K562 (cell line): ENCODE data around the gene DNA2. TPM values are rescaled to one million over a fixed set of nuclear protein-coding genes. Genes with fewer than 3 reads are reported as not detected.

ENCODE experiments used
- ATAC-seq: fragments of 200-7000 bp; cut with Tn5 transposase; 3 replicates; pipeline ENCODE4 v1.9.1; 2020; ENCODE audit warnings: moderate library complexity
- BruUV-seq: library from RNA; stranded (reverse); fragments of 400-500 nt; replicated peaks from 2 replicates; lab custom pipeline; 2021; lab: Mats Ljungman, UMichigan
- CTCF ChIA-PET: fragments of 300-600 bp; formaldehyde crosslinking; extraction: SDS; loops from one replicate; lab custom pipeline; 2021; ENCODE audit warnings: low intra/inter-chr PET ratio; lab: Yijun Ruan, JAX
- POLR2A ChIA-PET: fragments of 300-600, 350-650 bp; sonication (Branson Sonifier 250); formaldehyde crosslinking; extraction: SDS; loops from one replicate; lab custom pipeline; 2021; ENCODE audit warnings: antibody characterized with exemption, inconsistent platforms; lab: Yijun Ruan, JAX
- DNase-seq, 4 experiments: peaks; one replicate each; pipeline versions ENCODE4 v3.0.0 to v3.0.0-alpha.2; 2011 to 2018; ENCODE audit warnings: low spot score in 3 of 4, mixed read lengths in 3 of 4; ENCODE audit errors: extremely low read depth in 1 of 4
- FAIRE-seq: peaks from 2 replicates; lab custom pipeline; 2011; peaks lifted over from hg19 to GRCh38; lab: Jason Lieb, UNC
- H2AFZ ChIP-seq: 2 replicates; pipeline ENCODE4 v1.6.0; 2011; ENCODE audit warnings: low read depth, low read length, control low read depth, inconsistent platforms
- H3K27ac ChIP-seq: fragments of 200-600 bp; 3 replicates; pipeline ENCODE4 v1.8.0; 2011; ENCODE audit warnings: low read depth, mild to moderate bottlenecking, control low read depth, inconsistent platforms, low read length, moderate library complexity, mixed read lengths; ENCODE audit errors: extremely low read depth
- H3K27me3 ChIP-seq, 2 experiments: fragments of 300-600 bp in 1 of 2; 2 replicates in 1 of 2; 3 replicates in 1 of 2; pipeline versions ENCODE4 v1.6.0 to v1.8.0; 2011; ENCODE audit warnings: inconsistent platforms in 2 of 2, low read length in 2 of 2, mild to moderate bottlenecking in 1 of 2, mixed read lengths in 1 of 2, moderate library complexity in 1 of 2; ENCODE audit not compliant: control insufficient read depth in 2 of 2, insufficient read depth in 2 of 2
- H3K36me3 ChIP-seq: fragments of 300-600 bp; 3 replicates; pipeline ENCODE4 v1.8.0; 2011; ENCODE audit warnings: mild to moderate bottlenecking, low read length, inconsistent platforms; ENCODE audit not compliant: control insufficient read depth, insufficient read depth
- H3K4me1 ChIP-seq, 2 experiments: fragments of 200-600 bp in 1 of 2; replicated peaks in 1 of 2; 2 replicates in 1 of 2; 3 replicates in 1 of 2; pipeline versions ENCODE4 v1.5.1 to v1.8.0; 2011; ENCODE audit warnings: inconsistent platforms in 2 of 2, low read length in 2 of 2, mild to moderate bottlenecking in 1 of 2, mixed read lengths in 1 of 2, moderate library complexity in 1 of 2; ENCODE audit not compliant: control insufficient read depth in 2 of 2, insufficient read depth in 2 of 2
- H3K4me2 ChIP-seq: 2 replicates; pipeline ENCODE4 v1.6.1; 2011; ENCODE audit warnings: low read length, control low read depth, inconsistent platforms, mixed read lengths; ENCODE audit not compliant: insufficient read depth
- H3K4me3 ChIP-seq: fragments of 200-600 bp; sonication (generic), shearing (Covaris generic); 2 replicates; pipeline ENCODE4 v1.5.1; 2016; ENCODE audit warnings: control low read depth, inconsistent platforms
- H3K79me2 ChIP-seq: fragments of 200-600 bp; 3 replicates; pipeline ENCODE4 v1.8.0; 2011; ENCODE audit warnings: low read length, inconsistent platforms; ENCODE audit not compliant: control insufficient read depth, insufficient read depth
- H3K9ac ChIP-seq, 2 experiments: 2 replicates each; pipeline versions ENCODE4 v1.6.0 to v1.6.1; 2011; ENCODE audit warnings: low read depth in 2 of 2, low read length in 2 of 2, control low read depth in 1 of 2, inconsistent platforms in 1 of 2, mild to moderate bottlenecking in 1 of 2, mixed read lengths in 1 of 2; ENCODE audit not compliant: insufficient read depth in 1 of 2
- H3K9me1 ChIP-seq: one replicate; pipeline ENCODE4 v1.6.0; 2011; ENCODE audit warnings: inconsistent platforms, mild to moderate bottlenecking, low read length, moderate library complexity; ENCODE audit not compliant: control insufficient read depth, insufficient read depth
- H3K9me3 ChIP-seq: replicated peaks from 2 replicates; pipeline ENCODE4 v1.5.1; 2011; ENCODE audit warnings: low read depth, low read length, inconsistent platforms; ENCODE audit not compliant: control insufficient read depth, insufficient read depth
- H4K20me1 ChIP-seq: replicated peaks from 2 replicates; pipeline ENCODE4 v1.6.1; 2011; ENCODE audit warnings: low read length, inconsistent platforms, mixed read lengths; ENCODE audit not compliant: control insufficient read depth, insufficient read depth
- ATF3 ChIP-seq, 2 experiments: fragments of 450-650 bp in 1 of 2; sonication (generic) in 1 of 2; formaldehyde crosslinking in 1 of 2; IDR thresholded peaks in 1 of 2; conservative IDR thresholded peaks in 1 of 2; 2 replicates each; pipeline versions ENCODE4 v1.6.1 to v1.8.1; 2016 to 2023; ENCODE audit warnings: mild to moderate bottlenecking in 2 of 2, moderate library complexity in 2 of 2, inconsistent platforms in 1 of 2, missing genetic modification reagents in 1 of 2
- C11orf30 ChIP-seq: fragments of 450-650 bp; IDR thresholded peaks from 2 replicates; pipeline ENCODE4 v1.6.1; 2016; ENCODE audit warnings: low read depth, mild to moderate bottlenecking
- GTF2E2 ChIP-seq: fragments of 200-800 bp; sonication (Bioruptor generic); IDR thresholded peaks from 2 replicates; pipeline ENCODE4 v1.6.1; 2016; ENCODE audit warnings: missing genetic modification characterization, missing compliant biosample characterization
- MAFF ChIP-seq: IDR thresholded peaks from 2 replicates; pipeline ENCODE4 v1.6.1; 2012; ENCODE audit warnings: low read length, improper control_type of control experiment
- MAFG ChIP-seq: fragments of 450-650 bp; conservative IDR thresholded peaks from 2 replicates; pipeline ENCODE4 v1.6.1; 2016; ENCODE audit warnings: missing genetic modification characterization, missing compliant biosample characterization
- MAFK ChIP-seq: IDR thresholded peaks from 2 replicates; pipeline ENCODE4 v1.6.1; 2011; ENCODE audit warnings: low read length, improper control_type of control experiment
- MNT ChIP-seq, 2 experiments: fragments of 450-650 bp; conservative IDR thresholded peaks; 2 replicates each; pipeline ENCODE4 v1.6.1; 2017; ENCODE audit warnings: mild to moderate bottlenecking in 2 of 2, moderate library complexity in 2 of 2
- NFE2 ChIP-seq: IDR thresholded peaks from 2 replicates; pipeline ENCODE4 v1.6.1; 2014; ENCODE audit warnings: antibody characterized with exemption, low read depth
- TFAM ChIP-seq: fragments of 250-450 bp; sonication (Bioruptor Pico); conservative IDR thresholded peaks from 2 replicates; pipeline ENCODE4 v1.5.0; 2021; ENCODE audit warnings: mild to moderate bottlenecking, moderate library complexity
- THAP7 ChIP-seq: fragments of 250-450 bp; sonication (Bioruptor Pico); IDR thresholded peaks from 2 replicates; pipeline ENCODE4 v1.5.0; 2021
- USF2 ChIP-seq: sonication (generic); formaldehyde crosslinking; IDR thresholded peaks from 2 replicates; pipeline ENCODE4 v1.5.0; 2020; ENCODE audit warnings: missing genetic modification reagents
- ZC3H11A ChIP-seq: IDR thresholded peaks from 2 replicates; pipeline ENCODE4 v1.6.1; 2012; ENCODE audit warnings: low read depth, low read length, improper control_type of control experiment
- ZEB2 ChIP-seq: fragments of 450-650 bp; IDR thresholded peaks from 2 replicates; pipeline ENCODE4 v1.6.1; 2016
- ZNF23 ChIP-seq: fragments of 250-450 bp; sonication (Bioruptor Pico); IDR thresholded peaks from 2 replicates; pipeline ENCODE4 v1.4.0; 2020; ENCODE audit warnings: mild to moderate bottlenecking
- ZNF316 ChIP-seq: fragments of 450-650 bp; IDR thresholded peaks from 2 replicates; pipeline ENCODE4 v1.6.1; 2016
- ZNF384 ChIP-seq: IDR thresholded peaks from 2 replicates; pipeline ENCODE4 v1.6.1; 2012; ENCODE audit warnings: low read depth, low read length, improper control_type of control experiment
- WGBS: fragments of 100-300 bp; shearing (Covaris generic); methylation state at CpG from one replicate; pipeline ENCODE4 v1.1.6; 2016; ENCODE audit warnings: low coverage, mixed read lengths; ENCODE audit not compliant: insufficient coverage; ENCODE audit errors: missing lambda C conversion rate; 5-methylcytosine and 5-hydroxymethylcytosine counted together
- in situ Hi-C: fragments of 300-500 bp; cut with MboI; formaldehyde crosslinking; loops from 4 replicates; pipeline ENCODE4 v1.15.0; 2018; ENCODE audit warnings: inconsistent platforms, mixed read lengths
- intact Hi-C: fragments of 100-400 bp; cut with micrococcal nuclease; formaldehyde crosslinking; loops from 2 replicates; pipeline ENCODE4 v1.14.2; 2022
- polyA plus RNA-seq, 8 experiments: library from polyadenylated mRNA; depleted of rRNA in 4 of 8; stranded (reverse) in 5 of 8; unstranded in 3 of 8; fragments of >200 nt; fragmentation: Nextera tagmentation in 2 of 8; fragmentation: Illumina TruSeq in 1 of 8; extraction: Ambion mirVana in 2 of 8; extraction: Trizol in 1 of 8; gene quantifications; 2 replicates each; pipeline versions ENCODE4 v1.2.1 to v1.2.3, GENCODE V29; 2011 to 2014; ENCODE audit warnings: inconsistent platforms in 1 of 8, missing spikeins in 1 of 8
- total RNA-seq, 7 experiments: library from RNA; depleted of rRNA in 6 of 7; stranded (reverse); fragments of >200 nt in 6 of 7; fragmentation: Illumina TruSeq in 2 of 7; extraction: Trizol in 2 of 7; gene quantifications; 2 replicates each; pipeline versions ENCODE4 v1.2.1 to v1.2.3, GENCODE V29; 2011 to 2021; ENCODE audit warnings: low replicate concordance in 1 of 7

The DNA2 gene
- total and polyA plus RNA-seq, 9 of the 15 experiments (the other 6 are each of a cell fraction or from before 2014, with no cell fraction given) = 24.6 to 51.4 (median 40.8) TPM

- peaks cover 51% of the 10 kb centered on the region for H3K36me3 ChIP-seq
- in situ Hi-C loops = no loop called here
- H3K27ac ChIP-seq = peak overlapping the region; percentile 89; the same call in 2 of the 3 replicates
- BruUV-seq = no TSS peak
- H2AFZ ChIP-seq = no peak overlapping the region
- peak overlapping the region; percentile 87 for H3K4me2 ChIP-seq
- DNase-seq (peak in 2 of 4 experiments; percentile 17 to 23), FAIRE-seq (no peak)
- H3K9me3 ChIP-seq = no peaks in the 10 kb centered on the region
- peak; percentile 67 for TF ChIP-seq MAFG (tag)
- peak; percentile 48; the same call in 1 of the 2 replicates for TF ChIP-seq MAFK
- TF ChIP-seq MNT (conservative IDR thresholded peaks at IDR 0.05) = peak in 1 of 2 experiments; percentile 27; a peak in 2 of 4 replicates
- TF ChIP-seq GTF2E2 (tag) = peak; percentile 35; the same call in 1 of the 2 replicates
- no peak for TF ChIP-seq ZNF23 (CRISPR knock-in tag)
- TF ChIP-seq ATF3 (IDR thresholded peaks at IDR 0.05) = no peak
- no peak for TF ChIP-seq ATF3 (CRISPR knock-in tag; conservative IDR thresholded peaks at IDR 0.05)
- no peak for TF ChIP-seq USF2 (CRISPR knock-in tag)
- TF ChIP-seq C11orf30 = peak; percentile 80
- no peak for TF ChIP-seq ZNF384
- peak; percentile 83 for TF ChIP-seq NFE2
- no peak for TF ChIP-seq THAP7 (CRISPR knock-in tag)
- TF ChIP-seq TFAM (CRISPR knock-in tag) = no peak
- TF ChIP-seq MAFF = peak; percentile 37; the same call in 1 of the 2 replicates
- TF ChIP-seq ZNF316 = peak; percentile 93
- TF ChIP-seq ZEB2 = no peak
- TF ChIP-seq ZC3H11A = no peak
- TF ChIP-seq, all 486 proteins: peak for 8
- POLR2A ChIA-PET = interaction anchor here (2.3 kb wide), 1 partner anchor 14 kb away, joined by 6 read pairs; no protein-coding TSS in a partner anchor
- ATAC-seq = no peak
- CTCF ChIA-PET = no interaction called here
- H3K4me3 ChIP-seq = peak overlapping the region; percentile 60
- peaks cover 48% of the 10 kb centered on the region for H3K79me2 ChIP-seq
- H4K20me1 ChIP-seq = no peaks in the 10 kb centered on the region
- intact Hi-C loops = loop anchor here (2.0 kb wide), 1 partner anchor 57 kb away; the partner anchor contains the start of gene SLC25A16
- H3K9me1 ChIP-seq = no peaks in the 10 kb centered on the region
- peak overlapping the region in 1 of 2 experiments; percentile 90; a peak in 3 of 4 replicates for H3K9ac ChIP-seq
- H3K27me3 ChIP-seq = no peaks in the 10 kb centered on the region
- 47% methylated on average over 4 of the region's 4 CpGs for WGBS
- H3K4me1 ChIP-seq = peaks cover 9 to 11% of the 10 kb centered on the region in 2 experiments; a peak in 4 of 5 replicates
These were observed 1.9 kb downstream of the DNA2 start for GRCh38 chr10:68469838-68470237.
